Astrocyte (in vitro differentiated cells and primary cell): ENCODE measurements around the gene CYTH4. TPM values are rescaled to one million over a fixed set of nuclear protein-coding genes. Genes with fewer than 3 reads are reported as not detected.

ENCODE experiments used
- DNase-seq: peaks from one replicate; pipeline ENCODE4 v3.0.0-alpha.2; 2010; ENCODE audit warnings: low read depth
- FAIRE-seq: peaks from 2 replicates; lab custom pipeline; 2011; peaks lifted over from hg19 to GRCh38; lab: Jason Lieb, UNC
- H2AFZ ChIP-seq: 2 replicates; pipeline ENCODE4 v1.6.0; 2012; ENCODE audit warnings: low read depth, low read length, inconsistent platforms
- H3K27ac ChIP-seq: 2 replicates; pipeline ENCODE4 v1.5.1; 2011; ENCODE audit warnings: low read depth, low read length, inconsistent platforms
- H3K27me3 ChIP-seq: 2 replicates; pipeline ENCODE4 v1.6.0; 2011; ENCODE audit warnings: low read length, inconsistent platforms; ENCODE audit not compliant: insufficient read depth
- H3K36me3 ChIP-seq: 2 replicates; pipeline ENCODE4 v1.5.1; 2011; ENCODE audit warnings: low read length, inconsistent platforms; ENCODE audit not compliant: insufficient read depth
- H3K4me1 ChIP-seq: 2 replicates; pipeline ENCODE4 v1.5.1; 2011; ENCODE audit warnings: low read length, inconsistent platforms; ENCODE audit not compliant: insufficient read depth
- H3K4me2 ChIP-seq: 2 replicates; pipeline ENCODE4 v1.6.0; 2012; ENCODE audit warnings: low read length, inconsistent platforms
- H3K4me3 ChIP-seq: 2 replicates; pipeline ENCODE4 v1.5.1; 2011; ENCODE audit warnings: low read depth, mild to moderate bottlenecking, low read length, inconsistent platforms; ENCODE audit not compliant: insufficient read depth
- H3K79me2 ChIP-seq: 2 replicates; pipeline ENCODE4 v1.6.0; 2012; ENCODE audit warnings: mild to moderate bottlenecking, low read length, inconsistent platforms; ENCODE audit not compliant: insufficient read depth
- H3K9ac ChIP-seq: 2 replicates; pipeline ENCODE4 v1.6.0; 2012; ENCODE audit warnings: mild to moderate bottlenecking, low read length, inconsistent platforms
- H3K9me3 ChIP-seq: 2 replicates; pipeline ENCODE4 v1.5.1; 2012; ENCODE audit warnings: low read depth, mild to moderate bottlenecking, low read length, inconsistent platforms; ENCODE audit not compliant: insufficient read depth
- H4K20me1 ChIP-seq: 2 replicates; pipeline ENCODE4 v1.6.0; 2012; ENCODE audit warnings: low read length, inconsistent platforms; ENCODE audit not compliant: insufficient read depth
- H3K27ac Mint-ChIP-seq: one replicate; pipeline ENCODE4 v1.8.0; 2021; ENCODE audit warnings: mild to moderate bottlenecking, mixed read lengths; ENCODE audit not compliant: unreplicated experiment
- H3K27me3 Mint-ChIP-seq: one replicate; pipeline ENCODE4 v1.8.0; 2021; ENCODE audit warnings: low read depth, mixed read lengths; ENCODE audit not compliant: unreplicated experiment
- H3K36me3 Mint-ChIP-seq: one replicate; pipeline ENCODE4 v1.8.0; 2021; ENCODE audit warnings: low read depth, mixed read lengths; ENCODE audit not compliant: unreplicated experiment
- H3K4me1 Mint-ChIP-seq: one replicate; pipeline ENCODE4 v1.8.0; 2021; ENCODE audit warnings: low read depth, mixed read lengths; ENCODE audit not compliant: unreplicated experiment
- H3K4me3 Mint-ChIP-seq: one replicate; pipeline ENCODE4 v1.8.0; 2021; ENCODE audit warnings: mild to moderate bottlenecking, moderate library complexity, mixed read lengths; ENCODE audit not compliant: unreplicated experiment
- H3K9me3 Mint-ChIP-seq: one replicate; pipeline ENCODE4 v1.8.0; 2021; ENCODE audit warnings: mild to moderate bottlenecking, mixed read lengths; ENCODE audit not compliant: unreplicated experiment
- EZH2 ChIP-seq: IDR thresholded peaks from 2 replicates; pipeline ENCODE4 v1.6.1; 2012; ENCODE audit warnings: mild to moderate bottlenecking, low read length, inconsistent platforms; ENCODE audit not compliant: insufficient read depth
- total RNA-seq: library from RNA; stranded (reverse); gene quantifications from 2 replicates; pipeline ENCODE4 v1.2.1, GENCODE V29; 2021
- TF ChIP-seq, protein P1 (sequence below): IDR thresholded peaks from 2 replicates; pipeline ENCODE4 v1.5.1; 2011; ENCODE audit warnings: low read depth, mild to moderate bottlenecking, inconsistent platforms, low read length, moderate library complexity; ENCODE audit not compliant: insufficient read depth

Gene CYTH4
- total RNA-seq, 1 donor from 2014 or later: not detected

DNA sequence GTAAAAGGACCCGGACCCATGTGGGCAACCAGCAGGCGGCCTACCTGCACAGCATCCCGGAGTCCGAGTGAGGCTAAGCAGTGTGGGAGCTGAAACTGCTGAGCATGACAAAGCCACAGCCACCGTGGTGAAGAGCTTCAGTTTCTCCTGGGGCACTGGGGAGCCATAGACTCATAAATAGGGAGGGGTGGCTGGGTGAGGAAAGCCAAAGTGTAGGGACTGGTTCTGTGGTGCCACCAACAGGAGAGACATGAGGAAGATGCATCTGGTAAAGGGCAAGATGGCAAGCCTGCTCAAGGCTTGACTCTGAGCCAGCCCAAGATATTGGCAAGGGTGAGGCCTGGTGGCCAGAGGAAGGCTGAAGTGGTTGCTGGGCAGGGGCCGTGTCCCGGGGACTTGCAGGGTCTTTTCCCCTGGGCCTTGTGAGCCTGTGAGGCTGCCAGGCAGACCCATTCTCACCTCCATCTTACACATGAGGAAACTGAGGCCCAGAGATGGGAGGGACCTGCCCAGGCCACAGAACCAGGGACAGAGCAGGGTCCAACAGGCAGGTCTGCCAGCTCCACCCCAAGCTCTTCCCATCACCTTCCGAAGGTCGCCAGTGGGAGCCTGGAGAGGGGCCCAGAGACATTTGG is 30.4 kb downstream of the CYTH4 start:
- no peak for TF ChIP-seq EZH2
- TF ChIP-seq, protein P1, sequence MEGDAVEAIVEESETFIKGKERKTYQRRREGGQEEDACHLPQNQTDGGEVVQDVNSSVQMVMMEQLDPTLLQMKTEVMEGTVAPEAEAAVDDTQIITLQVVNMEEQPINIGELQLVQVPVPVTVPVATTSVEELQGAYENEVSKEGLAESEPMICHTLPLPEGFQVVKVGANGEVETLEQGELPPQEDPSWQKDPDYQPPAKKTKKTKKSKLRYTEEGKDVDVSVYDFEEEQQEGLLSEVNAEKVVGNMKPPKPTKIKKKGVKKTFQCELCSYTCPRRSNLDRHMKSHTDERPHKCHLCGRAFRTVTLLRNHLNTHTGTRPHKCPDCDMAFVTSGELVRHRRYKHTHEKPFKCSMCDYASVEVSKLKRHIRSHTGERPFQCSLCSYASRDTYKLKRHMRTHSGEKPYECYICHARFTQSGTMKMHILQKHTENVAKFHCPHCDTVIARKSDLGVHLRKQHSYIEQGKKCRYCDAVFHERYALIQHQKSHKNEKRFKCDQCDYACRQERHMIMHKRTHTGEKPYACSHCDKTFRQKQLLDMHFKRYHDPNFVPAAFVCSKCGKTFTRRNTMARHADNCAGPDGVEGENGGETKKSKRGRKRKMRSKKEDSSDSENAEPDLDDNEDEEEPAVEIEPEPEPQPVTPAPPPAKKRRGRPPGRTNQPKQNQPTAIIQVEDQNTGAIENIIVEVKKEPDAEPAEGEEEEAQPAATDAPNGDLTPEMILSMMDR: no peak
- peaks cover 21% of the 10 kb centered on the region for H3K4me1 Mint-ChIP-seq
- Histone ChIP-seq H3K4me3 (no peak overlapping the region), H3K36me3 (no peaks in the 10 kb centered on the region), H3K9ac (no peak overlapping the region), H4K20me1 (no peaks in the 10 kb centered on the region), H3K9me3 (no peaks in the 10 kb centered on the region), H3K79me2 (no peaks in the 10 kb centered on the region), H3K4me1 (peaks cover 35% of the 10 kb centered on the region), H3K4me2 (no peak overlapping the region), H3K27me3 (no peaks in the 10 kb centered on the region), H3K27ac (no peak overlapping the region), H2AFZ (no peak overlapping the region)
- no peak overlapping the region for H3K4me3 Mint-ChIP-seq
- H3K27me3 Mint-ChIP-seq: peaks cover 18% of the 10 kb centered on the region
- no peaks in the 10 kb centered on the region for H3K36me3 Mint-ChIP-seq
- DNase-seq (no peak), FAIRE-seq (no peak)
- no peak overlapping the region for H3K27ac Mint-ChIP-seq
- peaks cover 1% of the 10 kb centered on the region for H3K9me3 Mint-ChIP-seq

DNA sequence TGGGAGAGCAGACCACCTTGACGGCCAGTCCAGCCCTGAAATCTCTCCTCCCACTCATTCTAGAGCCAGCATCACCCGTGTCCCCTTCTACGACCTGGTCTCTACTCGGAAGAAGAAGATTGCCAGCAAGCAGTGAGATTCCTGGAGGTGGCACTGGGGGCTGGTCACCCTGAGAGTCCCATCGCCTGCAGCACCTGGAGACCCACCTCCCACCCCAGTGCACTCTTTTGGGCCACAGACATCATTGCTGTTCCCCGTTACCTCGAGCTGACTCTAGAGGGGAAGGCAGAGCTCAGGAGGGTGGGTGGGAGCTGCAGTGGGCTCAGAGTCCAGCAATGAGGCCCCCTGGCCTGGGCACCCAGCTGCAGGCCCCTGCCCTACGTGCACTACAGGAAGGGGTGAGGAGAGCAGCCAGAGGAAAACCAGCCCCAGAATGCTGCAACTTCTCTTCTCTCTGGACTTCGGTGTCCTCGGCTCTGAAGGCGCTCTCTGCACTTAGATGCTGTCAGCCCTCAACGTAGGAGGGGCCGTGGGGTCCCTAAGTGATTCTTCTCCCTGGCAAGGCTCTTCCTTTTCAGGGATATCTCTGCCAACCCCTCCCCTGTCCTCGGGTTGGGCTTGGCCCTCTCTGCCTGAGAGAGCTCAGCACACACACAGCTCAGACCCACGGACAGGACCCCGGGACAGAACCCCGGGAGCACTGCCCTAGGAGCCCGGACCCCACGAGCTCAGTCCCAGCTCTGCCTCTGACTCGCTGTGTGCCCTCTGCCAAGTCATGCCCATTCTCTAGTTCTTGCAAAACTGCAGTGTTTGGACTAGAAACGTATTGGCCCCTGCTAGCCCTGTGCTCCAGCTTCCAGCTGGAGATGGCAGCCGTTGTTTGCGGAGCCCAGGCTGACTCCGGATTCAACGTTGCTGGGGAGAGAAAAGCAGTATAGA is 31.3 kb downstream of the CYTH4 start:
- H3K36me3 Mint-ChIP-seq: no peaks in the 10 kb centered on the region
- peaks cover 18% of the 10 kb centered on the region for H3K4me1 Mint-ChIP-seq
- H3K9me3 ChIP-seq: no peaks in the 10 kb centered on the region
- H3K36me3 ChIP-seq: no peaks in the 10 kb centered on the region
- H3K27ac Mint-ChIP-seq: no peak overlapping the region
- peaks cover 25% of the 10 kb centered on the region for H3K27me3 Mint-ChIP-seq
- DNase-seq (no peak), FAIRE-seq (no peak)
- no peak overlapping the region for H3K9ac ChIP-seq
- no peaks in the 10 kb centered on the region for H3K79me2 ChIP-seq
- TF ChIP-seq, protein P1: no peak
- TF ChIP-seq EZH2: no peak
- peaks cover 1% of the 10 kb centered on the region for H3K9me3 Mint-ChIP-seq
- H3K4me1 ChIP-seq: peaks cover 31% of the 10 kb centered on the region
- H3K27me3 ChIP-seq: no peaks in the 10 kb centered on the region
- no peak overlapping the region for H3K4me3 Mint-ChIP-seq
- no peak overlapping the region for H2AFZ ChIP-seq
- no peaks in the 10 kb centered on the region for H4K20me1 ChIP-seq
- no peak overlapping the region for H3K4me2 ChIP-seq
- H3K4me3 ChIP-seq: no peak overlapping the region
- H3K27ac ChIP-seq: no peak overlapping the region
